Hypothalamus (tissue), 51 donors: Measurements from ENCODE around the gene CSGALNACT2.
"Not testable (repeated sequence)": the region's sequence is repeated elsewhere in the genome, so short reads cannot be mapped to it uniquely, and the experiment has no call there.

Experiments
- DNase-seq, 51 donors: peaks; one replicate each; lab custom pipeline; 2025; lab: John Stamatoyannopoulos, UW

CSGALNACT2 gene

GRCh38 chr10:43211030-43211429 is 72.8 kb downstream of the CSGALNACT2 start:
- DNase-seq, result no peak

- DNase-seq, result no peak
Measured at GRCh38 chr10:43211431-43212042, 73.3 kb downstream of the CSGALNACT2 start.

- DNase-seq, result peak in 4 of 51 donors; percentile 20 to 40 (median 30)
Measured at GRCh38 chr10:43212043-43212721, 73.9 kb downstream of the CSGALNACT2 start.

- DNase-seq, result no peak
Measured at GRCh38 chr10:43214071-43214955, 76.1 kb downstream of the CSGALNACT2 start.

- peak in 13 of 51 donors; percentile 10 to 69 (median 34) for DNase-seq
Measured at GRCh38 chr10:43214956-43215561, 76.8 kb downstream of the CSGALNACT2 start.

GRCh38 chr10:43215758-43216455 is 77.7 kb downstream of the CSGALNACT2 start:
- DNase-seq, result peak in 6 of 51 donors; percentile 13 to 53 (median 49)

- no peak for DNase-seq
Measured at GRCh38 chr10:43216931-43217562, 78.8 kb downstream of the CSGALNACT2 start.

GRCh38 chr10:43217563-43218205 is 79.4 kb downstream of the CSGALNACT2 start:
- DNase-seq, result no peak

GRCh38 chr10:43218206-43218950 is 80.1 kb downstream of the CSGALNACT2 start:
- peak in 39 of 51 donors; percentile 23 to 81 (median 53) for DNase-seq

GRCh38 chr10:43218951-43219837 is 80.9 kb downstream of the CSGALNACT2 start:
- peak in 4 of 51 donors; percentile 21 to 81 (median 71) for DNase-seq

- no peak for DNase-seq
Measured at GRCh38 chr10:43219848-43220247, 81.6 kb downstream of the CSGALNACT2 start.

- not testable (repeated sequence) for DNase-seq
Measured at GRCh38 chr10:43220251-43220650, 82.0 kb downstream of the CSGALNACT2 start.

GRCh38 chr10:43220657-43221418 is 82.6 kb downstream of the CSGALNACT2 start:
- peak in 1 of 51 donors; percentile 27 for DNase-seq

- no peak for DNase-seq
Measured at GRCh38 chr10:43221419-43222209, 83.4 kb downstream of the CSGALNACT2 start.

GRCh38 chr10:43222210-43222720 is 84.0 kb downstream of the CSGALNACT2 start:
- no peak for DNase-seq

GRCh38 chr10:43223056-43223455 is 84.8 kb downstream of the CSGALNACT2 start:
- DNase-seq, result no peak
